NCI-H187 treated with DMSO at 0.1 percent for 48 hours (cell line): ENCODE measurements around the gene CBFA2T2.

ENCODE experiments used
- DNase-seq: peaks from one replicate; lab custom pipeline; 2025; lab: John Stamatoyannopoulos, UW

The CBFA2T2 gene

DNA sequence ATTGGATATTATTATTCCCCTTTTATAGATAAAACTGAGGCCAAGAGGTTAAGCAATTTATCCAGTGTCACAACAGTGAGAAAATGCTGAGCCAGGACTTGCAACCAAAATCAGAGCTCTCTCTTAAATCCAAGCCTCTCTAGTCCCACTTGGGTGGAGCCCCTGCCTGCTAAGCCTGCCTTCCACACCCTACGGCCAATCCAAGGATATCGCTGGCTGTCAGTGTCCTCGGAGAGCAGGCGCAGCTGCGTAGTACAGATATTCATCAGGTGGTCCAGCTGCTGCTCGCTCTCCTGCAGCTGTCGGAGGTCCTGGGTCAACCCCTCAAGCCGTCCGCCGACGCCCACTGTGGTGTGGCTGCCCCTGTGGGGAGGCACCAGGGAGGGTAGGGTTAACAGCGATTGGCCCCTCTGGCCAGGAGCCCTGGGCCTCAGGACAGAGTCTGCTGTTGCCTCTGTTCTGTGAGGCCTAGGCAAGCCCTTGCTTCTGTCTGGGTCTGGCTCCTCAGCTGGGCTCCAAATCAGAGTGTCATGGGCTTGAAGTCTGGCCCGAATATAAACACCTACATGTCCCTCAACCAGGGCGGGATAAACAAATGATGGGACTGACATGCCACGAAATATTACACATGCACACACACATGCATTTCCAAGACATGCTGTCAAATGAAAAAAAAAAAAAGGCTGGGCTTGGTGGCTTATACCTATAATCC is 188.3 kb downstream of the CBFA2T2 start:
- DNase-seq: no peak

GRCh38 chr20:33679758-33680485 is 190.0 kb downstream of the CBFA2T2 start:
- DNase-seq: no peak

DNA sequence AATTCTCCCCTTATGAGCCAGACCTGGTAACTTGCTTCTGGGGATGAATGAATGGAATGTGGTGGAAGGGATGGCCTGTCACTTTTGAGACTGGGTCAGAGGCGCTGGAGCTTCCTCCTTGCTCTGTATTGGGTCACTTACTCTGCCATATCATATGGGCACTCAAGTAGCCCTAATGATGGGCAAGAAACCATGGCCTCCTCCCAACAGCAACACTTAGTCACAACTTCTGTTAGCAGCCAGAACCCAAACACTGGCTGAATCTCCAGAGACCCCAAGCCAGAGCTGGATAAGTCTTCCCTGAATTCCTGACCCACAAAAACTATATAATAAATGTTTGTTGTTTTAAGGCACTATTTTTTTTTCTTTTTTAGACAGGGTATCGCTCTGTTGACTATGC is 190.8 kb downstream of the CBFA2T2 start:
- no peak for DNase-seq

DNA sequence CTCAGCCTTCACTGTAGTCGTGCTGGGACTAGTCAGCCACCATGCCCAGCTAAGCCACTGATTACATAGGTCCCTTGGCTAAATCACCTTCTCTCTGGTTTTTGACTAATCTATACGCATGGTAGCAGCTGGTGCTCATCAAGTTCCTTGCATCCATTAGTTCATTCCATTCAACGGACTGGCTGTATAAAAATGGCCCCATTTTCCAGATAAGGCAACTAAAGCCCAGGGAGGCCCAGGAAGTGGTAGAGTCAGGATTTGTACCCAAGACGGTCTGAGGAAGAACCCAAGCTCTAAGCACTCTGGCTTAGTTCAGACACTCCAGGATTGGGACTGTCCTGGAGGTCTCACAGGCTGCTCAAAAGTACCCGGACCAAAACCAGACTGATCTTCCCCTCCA is 191.4 kb downstream of the CBFA2T2 start:
- DNase-seq: no peak

GRCh38 chr20:33681728-33682353 is 191.9 kb downstream of the CBFA2T2 start:
- no peak for DNase-seq

GRCh38 chr20:33684533-33685327 is 194.8 kb downstream of the CBFA2T2 start:
- no peak for DNase-seq

DNA sequence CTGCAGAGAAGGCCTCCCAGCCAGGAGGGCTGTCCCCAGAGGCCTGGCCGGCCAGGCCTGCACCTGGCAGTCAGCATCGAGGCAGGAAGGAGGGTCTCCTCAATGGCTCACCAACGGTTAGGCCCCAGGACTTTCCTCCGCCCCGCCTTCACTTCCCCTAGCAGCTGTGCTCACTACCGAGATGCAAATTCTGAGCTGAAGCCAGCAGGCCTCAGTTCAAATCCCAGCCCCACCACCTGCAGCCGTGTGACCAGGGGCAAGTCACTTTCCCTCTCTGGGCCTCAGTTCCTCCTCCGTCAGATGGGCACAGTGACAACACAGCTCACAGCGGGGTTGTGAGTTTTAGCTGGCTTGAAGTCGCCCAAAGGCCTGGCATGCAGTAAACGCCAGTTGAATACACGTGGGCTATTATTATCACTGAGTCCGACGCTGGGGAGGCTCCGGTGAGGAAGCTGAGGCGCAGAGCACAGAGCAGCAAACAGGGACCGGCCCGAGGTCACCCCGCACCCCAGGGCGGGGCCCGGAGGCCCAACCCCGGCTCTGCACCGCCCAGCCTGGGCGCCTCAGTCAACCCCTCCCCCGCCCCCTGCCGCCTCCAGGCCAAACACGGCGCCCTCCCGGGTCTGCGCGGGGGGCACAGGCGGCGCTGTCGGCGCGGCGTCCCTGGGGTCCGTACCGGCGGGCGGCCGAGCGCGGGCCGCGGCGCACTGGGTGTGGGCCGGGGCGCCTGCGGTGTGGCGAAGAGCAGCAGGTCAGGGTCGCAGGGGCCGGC is 195.6 kb downstream of the CBFA2T2 start:
- no peak for DNase-seq

DNA sequence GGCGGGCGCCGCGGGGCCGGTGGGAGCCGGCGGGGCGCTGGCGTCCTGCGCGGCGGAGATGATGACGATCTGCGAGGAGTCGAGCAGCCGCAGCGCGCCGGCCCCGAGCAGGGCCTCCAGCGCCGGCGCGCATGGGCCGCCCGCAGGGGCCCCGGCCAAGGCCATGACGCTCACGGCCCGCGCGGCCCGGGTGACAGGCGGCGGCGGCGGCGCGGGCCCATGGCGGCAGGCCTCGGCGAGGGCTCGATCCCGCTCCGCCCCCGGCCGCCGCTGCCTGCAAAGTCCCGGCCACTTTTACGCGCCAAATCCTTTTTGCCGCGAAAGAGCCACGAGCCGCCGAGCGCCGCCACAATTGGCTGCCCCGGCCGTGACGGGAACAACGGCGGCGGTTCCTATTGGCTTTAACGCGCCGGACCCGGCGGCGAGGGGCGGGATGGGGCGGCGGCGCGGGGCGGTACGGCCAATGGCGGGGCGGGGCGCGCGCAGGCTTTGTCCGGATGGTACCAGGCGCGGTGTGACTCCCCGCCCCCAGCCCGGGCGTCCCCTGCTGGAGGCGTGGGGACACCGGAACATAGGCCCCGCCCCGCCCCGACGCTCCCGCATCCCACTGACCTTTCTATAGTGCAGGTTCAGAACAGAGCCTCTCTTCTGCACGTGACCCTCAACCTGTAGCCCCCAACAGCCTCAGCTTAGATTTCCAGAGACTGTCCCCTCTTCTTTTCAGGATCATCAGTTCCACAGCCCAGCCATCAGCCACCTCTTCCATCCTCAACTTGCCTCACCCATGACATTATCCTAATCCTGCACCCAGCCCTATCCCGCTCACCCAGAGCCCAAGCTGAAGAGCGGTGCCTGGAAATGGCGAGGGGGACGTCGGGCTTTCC is 196.4 kb downstream of the CBFA2T2 start, which contains the start of gene E2F1:
TSS of gene E2F1 (minus strand) at position 286 of the 884 bp plus-strand sequence. CDS start at position 165, 121 bp downstream.
- DNase-seq: peak; percentile 70

DNA sequence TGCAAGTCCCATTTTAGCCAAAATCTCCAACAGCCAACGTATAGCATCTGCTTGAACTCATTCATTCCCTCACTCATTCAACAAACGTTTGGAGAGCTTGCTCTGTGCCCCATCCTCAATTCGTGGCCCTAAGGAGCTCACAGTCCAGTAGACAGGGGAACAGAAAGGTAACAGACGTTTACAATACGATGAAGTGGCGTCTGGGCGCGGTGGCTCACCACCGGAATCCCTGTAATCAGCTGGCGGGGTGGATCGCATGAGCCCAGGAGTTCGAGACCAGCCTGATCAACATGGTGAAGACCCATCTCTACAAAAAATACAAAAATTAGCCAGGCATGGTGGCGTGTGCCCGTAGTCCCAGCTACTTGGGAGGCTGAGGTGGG is 197.1 kb downstream of the CBFA2T2 start:
- no peak for DNase-seq

DNA sequence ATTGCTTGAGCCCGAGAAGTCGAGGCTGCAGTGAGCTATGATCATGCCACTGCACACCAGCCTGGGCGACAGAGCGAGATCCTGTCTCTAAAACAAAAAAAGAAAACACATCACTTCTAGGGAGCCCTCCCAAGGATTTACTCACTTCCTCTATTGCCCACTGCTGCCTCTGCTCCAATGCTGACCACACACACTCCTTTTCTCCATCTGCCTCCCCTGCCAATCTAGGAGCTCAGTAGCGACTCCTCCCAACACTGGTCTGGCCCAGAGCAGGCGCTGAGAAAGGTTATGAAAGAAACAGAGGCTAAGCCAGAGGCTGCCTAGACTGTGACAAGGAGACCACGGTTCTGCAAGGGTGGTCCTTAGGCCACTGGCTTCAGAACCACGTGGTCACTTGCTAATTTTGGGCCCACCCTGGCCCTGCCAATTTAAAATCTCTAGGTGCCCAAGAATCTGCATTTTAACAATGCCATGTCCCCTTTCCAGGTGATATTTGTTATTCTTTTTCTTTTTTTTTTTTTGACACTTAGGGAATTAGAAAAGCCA is 197.5 kb downstream of the CBFA2T2 start:
- no peak for DNase-seq

DNA sequence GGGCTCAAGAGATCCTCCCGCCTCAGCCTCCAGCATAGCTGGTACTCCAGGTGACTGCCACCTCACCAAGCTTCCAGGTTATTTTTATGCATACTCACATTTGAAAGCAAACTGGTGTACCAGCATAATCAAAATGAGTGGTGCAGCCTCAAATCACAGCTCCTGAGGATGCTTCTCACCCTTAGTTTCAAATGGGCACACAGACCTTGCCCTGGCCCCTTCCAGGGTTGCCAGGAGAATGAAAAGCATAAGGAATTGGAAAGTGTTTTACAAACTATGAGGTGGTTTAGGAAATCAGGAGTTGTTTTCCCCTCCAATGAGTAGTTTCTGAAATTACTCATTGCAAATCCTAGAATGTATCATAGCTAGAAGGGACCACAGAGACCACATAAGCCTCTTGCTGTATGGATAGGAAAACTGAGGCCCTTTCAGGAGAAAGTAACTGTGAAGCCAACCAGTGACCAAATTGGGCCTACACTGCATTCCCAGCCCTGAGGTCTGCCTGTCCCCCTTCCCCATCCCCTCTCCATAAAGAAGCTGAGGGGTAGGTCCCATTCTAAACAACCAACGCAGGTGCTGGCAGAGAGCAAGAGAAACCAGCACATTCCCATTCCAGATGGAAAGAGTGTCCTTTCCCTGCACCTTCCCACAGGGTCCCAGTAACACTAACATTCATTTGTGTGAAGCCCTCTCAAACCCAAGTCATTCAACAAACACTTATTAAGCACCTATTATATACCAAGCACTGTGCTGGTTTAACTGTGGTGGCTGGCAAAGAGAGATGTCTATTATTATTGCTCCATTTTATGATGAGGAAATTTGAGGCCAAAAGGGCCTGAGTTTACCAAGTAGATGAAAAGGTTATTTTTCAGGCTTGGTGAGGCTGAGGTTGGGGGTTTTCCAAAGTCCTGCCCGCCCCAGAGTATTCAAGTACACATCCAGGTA is 198.4 kb downstream of the CBFA2T2 start:
- no peak for DNase-seq

- no peak for DNase-seq
These were observed 199.1 kb downstream of the CBFA2T2 start for GRCh38 chr20:33688938-33689424.

- no peak for DNase-seq
These were observed 199.6 kb downstream of the CBFA2T2 start for GRCh38 chr20:33689493-33689892.

DNA sequence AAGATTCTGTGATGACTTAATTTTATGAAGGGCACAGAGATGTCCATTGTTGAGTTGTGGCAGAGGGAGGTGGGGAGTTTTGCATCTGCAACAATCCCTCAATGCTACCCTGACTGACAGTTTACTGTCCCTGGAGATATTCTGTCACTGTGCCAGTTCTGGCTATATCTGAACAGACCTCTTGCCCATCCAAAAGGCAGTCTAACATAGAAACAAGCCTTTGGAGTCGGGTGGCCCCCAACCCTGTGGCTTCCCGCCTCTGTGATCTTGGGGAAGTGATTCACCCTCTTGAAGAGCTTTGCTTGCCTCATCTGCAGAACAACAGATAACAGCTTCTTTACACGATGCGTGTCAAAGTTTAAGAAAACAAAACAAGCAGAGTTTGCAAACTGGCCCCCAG is 200.1 kb downstream of the CBFA2T2 start:
- no peak for DNase-seq

DNA sequence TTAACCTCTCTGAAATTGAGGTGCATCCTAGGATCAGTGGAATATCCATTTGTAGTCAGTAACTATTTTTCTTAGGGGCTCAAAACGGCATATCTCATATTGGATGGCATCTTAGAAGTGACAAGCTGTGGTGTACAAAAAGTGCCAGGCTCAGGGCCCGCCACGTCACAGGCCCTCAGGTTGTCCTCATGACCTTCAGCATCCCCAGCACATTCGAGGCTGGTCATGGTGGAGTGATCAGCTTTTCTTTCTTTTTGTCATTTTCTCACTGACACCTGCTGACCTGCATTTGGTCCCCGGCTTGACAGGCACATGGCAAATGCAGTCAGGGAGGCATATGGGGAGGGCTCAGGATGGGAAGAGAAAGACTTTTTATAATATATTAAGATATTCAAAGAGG is 203.4 kb downstream of the CBFA2T2 start:
- no peak for DNase-seq

GRCh38 chr20:33693741-33694638 is 204.1 kb downstream of the CBFA2T2 start:
- DNase-seq: no peak

- DNase-seq: no peak
These were observed 204.7 kb downstream of the CBFA2T2 start for GRCh38 chr20:33694639-33695012.

DNA sequence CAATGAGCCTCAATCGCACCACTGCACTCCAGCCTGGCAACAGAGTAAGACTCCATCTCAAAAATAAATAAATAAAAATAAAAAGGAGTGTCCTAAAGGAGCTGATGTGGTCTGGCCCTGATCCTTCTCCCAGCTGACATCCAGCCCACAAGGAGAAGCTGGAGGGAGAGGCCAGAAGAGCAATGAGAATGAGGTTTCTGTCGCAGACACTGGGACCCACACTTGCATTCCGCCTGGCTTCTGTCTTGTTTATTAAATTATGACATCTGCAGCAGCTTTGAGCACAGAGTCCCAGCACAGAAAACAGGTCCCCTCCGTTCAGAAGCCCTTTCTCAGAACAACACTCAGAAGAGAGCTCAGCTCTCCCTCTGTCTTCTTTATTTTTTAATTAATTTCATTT is 206.6 kb downstream of the CBFA2T2 start:
- DNase-seq: no peak
